GM19455 (cell line): ENCODE data around the gene DVL2.

Source experiments
- ATAC-seq: cut with Tn5 transposase; IDR thresholded peaks from one replicate; pipeline ENCODE4 v1.9.1; 2021; ENCODE audit not compliant: unreplicated experiment

The DVL2 gene

DNA sequence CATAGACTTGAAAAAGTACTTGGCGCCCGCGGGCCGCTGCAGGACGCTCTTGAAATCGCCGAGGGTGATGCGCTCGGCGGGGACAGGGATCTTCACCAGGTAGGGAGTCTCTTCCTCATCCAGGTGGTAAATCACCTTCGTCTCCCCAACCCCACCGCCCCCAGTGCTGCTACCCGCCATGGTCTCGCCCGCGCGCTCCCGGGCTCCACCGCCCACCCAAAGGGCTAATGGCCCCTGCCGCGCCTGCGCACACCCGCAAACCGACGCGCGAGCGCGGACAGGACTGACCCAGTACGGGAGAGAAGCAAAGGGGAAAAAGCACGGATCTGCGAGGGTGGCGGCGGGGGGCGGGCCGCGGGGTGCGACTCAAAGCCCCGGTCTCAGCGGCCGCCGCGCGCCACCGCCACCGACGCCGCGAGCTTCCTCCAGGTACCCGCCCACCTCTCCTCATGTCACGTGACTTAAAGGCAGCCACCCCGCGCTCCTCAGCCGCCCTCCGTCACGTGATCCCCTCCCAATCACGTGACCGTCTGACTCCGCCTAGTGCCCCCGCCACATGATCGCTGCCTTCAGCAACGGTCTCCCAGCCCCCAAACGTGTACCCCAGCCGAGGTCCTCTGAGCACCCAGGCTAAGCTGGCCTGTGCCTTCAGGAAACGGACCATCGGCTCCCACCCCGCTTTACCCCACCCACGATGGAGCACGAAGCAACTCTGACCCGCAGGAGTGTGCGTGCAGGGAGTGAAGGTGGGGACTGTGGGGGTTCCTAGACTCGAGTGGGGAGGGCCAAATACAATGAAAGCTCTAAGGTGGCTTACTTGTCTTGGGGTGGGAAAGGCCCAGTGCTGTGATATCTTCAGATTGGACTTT lies at the start of gene DVL2:
TSS of gene DVL2 (minus strand) at position 435 of the 869 bp plus-strand sequence. CDS start at position 180, 255 bp downstream.
- peak; percentile 52 for ATAC-seq

DNA sequence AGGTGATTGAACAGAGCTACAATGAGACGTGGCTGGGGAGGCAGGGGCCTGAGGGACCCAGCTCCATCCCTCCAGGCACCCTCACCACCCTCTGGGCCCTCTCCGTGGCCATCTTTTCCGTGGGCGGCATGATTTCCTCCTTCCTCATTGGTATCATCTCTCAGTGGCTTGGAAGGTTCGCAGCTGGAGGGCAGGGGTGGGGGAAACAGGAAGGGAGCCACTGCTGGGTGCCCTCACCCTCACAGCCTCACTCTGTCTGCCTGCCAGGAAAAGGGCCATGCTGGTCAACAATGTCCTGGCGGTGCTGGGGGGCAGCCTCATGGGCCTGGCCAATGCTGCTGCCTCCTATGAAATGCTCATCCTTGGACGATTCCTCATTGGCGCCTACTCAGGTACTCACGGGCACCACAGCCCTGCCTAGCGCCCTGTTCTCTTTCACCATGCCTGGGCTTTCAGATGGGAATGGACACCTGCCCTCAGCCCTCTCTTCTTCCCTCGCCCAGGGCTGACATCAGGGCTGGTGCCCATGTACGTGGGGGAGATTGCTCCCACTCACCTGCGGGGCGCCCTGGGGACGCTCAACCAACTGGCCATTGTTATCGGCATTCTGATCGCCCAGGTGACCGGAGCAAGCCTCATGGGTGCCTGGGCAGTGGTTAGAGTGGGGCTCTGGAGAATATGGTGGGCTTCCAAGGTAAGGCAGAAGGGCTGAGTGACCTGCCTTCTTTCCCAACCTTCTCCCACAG lies 49.3 kb upstream of the DVL2 start:
- no peak for ATAC-seq

DNA sequence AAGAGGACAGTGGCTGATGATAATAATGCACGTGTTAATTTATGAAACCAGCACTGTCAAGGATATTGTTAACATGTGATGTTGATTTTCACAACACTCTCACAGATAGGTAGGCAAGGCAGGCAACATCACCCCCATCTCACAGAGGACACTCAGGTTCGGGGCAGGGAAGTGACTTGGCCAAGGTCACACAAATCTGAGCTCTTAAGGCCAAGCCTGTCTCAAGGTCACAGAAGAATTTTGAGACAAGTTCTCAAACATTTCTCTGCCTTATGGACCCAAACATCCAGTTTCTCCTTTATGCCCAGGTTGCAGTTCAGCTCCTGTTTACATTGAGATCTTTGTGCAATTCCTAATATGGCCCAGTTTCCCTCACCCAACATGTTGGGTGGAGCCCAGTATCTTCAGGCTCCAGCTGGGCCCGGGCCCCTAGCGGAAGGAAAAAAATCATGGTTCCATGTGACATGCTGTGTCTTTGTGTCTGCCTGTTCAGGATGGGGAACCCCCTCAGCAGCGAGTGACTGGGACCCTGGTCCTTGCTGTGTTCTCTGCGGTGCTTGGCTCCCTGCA lies 48.5 kb upstream of the DVL2 start:
- ATAC-seq = no peak

DNA sequence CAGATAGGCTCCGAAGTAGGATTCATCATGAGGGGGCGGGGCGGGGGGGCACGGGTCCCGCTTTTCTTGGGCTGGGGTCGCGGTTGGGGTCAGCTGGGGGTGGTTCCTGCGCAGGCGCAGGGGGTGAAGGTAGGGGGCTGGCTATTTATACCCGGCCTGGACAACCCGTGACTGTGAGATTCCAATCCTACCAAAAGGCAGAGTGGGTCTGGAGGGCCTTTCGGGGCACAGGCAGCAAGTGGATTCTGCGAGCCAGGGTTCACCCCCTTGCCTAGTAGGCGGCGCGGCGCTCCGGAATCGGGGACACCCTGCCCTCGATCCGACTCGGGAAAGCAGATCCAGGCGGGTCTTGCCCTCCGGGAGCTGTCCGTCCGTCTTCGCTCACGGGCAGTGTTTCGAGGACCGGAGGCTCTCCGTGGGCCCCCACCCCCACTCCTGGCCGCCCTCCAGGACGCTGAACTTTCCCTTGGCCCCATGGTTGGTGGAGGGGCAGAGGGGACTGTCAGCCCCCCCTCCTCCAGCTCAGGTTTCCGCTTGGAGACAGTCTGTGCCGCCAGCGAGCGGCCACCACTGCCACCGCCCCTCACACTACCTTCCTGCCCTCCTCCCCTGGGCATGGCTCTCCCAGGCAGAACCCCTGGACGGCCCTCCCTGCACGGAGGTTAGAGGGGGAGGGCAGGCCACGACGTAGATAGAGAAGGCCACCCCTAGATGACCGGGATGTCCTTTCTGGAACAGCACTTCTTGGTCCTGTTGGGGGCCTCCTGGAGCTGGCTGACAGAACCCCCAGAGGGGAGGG lies 47.8 kb upstream of the DVL2 start:
- no peak for ATAC-seq

DNA sequence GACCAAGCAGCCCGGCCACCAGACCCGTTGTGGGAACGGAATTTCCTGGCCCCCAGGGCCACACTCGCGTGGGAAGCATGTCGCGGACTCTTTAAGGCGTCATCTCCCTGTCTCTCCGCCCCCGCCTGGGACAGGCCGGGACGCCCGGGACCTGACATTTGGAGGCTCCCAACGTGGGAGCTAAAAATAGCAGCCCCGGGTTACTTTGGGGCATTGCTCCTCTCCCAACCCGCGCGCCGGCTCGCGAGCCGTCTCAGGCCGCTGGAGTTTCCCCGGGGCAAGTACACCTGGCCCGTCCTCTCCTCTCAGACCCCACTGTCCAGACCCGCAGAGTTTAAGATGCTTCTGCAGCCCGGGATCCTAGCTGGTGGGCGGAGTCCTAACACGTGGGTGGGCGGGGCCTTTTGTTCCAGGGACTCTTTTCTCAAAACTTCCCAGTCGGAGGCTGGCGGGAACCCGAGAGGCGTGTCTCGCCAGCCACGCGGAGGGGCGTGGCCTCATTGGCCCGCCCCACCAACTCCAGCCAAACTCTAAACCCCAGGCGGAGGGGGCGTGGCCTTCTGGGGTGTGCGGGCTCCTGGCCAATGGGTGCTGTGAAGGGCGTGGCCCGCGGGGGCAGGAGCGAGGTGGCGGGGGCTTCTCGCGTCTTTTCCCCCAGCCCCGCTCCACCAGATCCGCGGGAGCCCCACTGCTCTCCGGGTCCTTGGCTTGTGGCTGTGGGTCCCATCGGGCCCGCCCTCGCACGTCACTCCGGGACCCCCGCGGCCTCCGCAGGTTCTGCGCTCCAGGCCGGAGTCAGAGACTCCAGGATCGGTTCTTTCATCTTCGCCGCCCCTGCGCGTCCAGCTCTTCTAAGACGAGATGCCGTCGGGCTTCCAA lies 47.0 kb upstream of the DVL2 start, which contains the start of gene SLC2A4:
TSS of gene SLC2A4 (plus strand) at position 645 of the 879 bp plus-strand sequence. CDS start at position 862, 217 bp downstream.
- ATAC-seq = no peak

DNA sequence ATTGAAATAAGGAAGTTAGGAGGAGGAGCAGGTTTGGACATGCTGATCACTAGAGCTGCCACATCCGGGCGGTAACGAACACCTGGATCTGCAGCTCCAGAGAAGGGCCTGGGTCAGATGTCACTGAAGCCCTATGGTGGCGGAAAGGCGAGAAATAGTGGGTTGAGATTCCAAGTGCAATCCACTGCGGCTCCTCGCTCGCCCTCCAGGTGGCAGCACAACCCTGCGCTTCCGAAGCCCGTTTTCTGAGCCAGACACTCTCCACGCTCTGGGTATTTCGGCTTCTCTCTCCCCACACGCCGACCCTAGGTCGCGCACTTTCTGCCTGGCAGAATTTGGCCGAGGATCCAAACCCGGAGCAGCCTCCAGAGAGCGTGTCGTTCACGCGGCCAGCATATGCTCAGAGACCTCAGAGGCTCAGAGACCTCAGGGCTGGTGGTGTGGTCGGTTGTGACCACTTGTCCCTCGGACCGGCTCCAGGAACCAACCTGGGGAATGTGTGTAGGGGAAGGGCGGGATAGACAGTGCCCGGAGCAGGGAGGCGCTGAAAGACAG lies 46.3 kb upstream of the DVL2 start:
- peak; percentile 54 for ATAC-seq

DNA sequence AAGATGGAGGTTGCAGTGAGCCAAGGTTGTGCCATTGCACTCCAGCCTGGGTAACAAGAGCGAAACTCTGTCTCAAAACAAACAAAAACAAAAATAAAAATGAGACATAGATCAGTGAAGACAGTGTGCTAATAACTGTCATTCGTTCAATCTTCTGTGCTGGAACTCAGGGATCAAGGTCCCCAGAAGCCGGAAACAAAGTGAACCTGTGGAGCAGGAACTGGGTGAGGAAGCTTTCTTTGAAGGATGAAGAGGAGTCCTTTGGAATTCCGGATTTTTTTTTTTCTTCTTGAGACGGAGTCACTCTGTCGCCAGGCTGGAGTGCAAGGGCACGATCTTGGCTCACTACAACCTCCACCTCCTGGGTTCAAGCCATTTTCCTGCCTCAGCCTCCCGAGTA lies 45.1 kb upstream of the DVL2 start:
- ATAC-seq = no peak

DNA sequence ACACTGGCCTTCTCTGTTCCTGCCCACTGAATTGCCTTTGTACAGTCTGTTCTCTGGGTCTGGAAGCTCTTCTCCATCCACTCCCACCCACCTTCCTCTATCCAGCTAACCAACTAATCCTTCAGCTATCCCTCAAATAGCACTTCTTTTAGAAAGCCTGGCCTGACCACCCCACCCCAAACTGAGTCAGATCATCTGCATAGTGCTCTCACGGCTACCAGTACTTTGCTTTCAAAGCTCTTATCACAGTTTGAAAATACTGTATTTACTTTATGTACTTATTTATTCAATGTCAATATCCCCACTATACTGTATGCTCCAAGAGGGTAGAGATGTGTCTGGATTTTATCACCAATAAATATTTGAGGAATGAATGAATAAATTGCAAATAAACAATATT lies 32.5 kb upstream of the DVL2 start:
- no peak for ATAC-seq

DNA sequence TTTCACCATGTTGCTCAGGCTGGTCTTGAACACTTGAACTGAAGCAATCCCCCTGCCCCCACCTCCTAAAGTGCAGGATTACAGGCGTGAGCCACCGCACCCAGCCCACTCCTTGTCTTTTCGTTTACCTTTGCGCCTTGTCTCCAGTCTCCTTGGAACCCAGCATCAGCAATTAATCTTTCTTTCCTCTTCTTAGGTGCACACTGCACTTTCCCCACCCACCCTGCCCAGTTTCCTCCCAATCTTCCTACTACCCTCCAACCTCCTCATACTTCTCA lies 29.4 kb upstream of the DVL2 start:
- no peak for ATAC-seq

DNA sequence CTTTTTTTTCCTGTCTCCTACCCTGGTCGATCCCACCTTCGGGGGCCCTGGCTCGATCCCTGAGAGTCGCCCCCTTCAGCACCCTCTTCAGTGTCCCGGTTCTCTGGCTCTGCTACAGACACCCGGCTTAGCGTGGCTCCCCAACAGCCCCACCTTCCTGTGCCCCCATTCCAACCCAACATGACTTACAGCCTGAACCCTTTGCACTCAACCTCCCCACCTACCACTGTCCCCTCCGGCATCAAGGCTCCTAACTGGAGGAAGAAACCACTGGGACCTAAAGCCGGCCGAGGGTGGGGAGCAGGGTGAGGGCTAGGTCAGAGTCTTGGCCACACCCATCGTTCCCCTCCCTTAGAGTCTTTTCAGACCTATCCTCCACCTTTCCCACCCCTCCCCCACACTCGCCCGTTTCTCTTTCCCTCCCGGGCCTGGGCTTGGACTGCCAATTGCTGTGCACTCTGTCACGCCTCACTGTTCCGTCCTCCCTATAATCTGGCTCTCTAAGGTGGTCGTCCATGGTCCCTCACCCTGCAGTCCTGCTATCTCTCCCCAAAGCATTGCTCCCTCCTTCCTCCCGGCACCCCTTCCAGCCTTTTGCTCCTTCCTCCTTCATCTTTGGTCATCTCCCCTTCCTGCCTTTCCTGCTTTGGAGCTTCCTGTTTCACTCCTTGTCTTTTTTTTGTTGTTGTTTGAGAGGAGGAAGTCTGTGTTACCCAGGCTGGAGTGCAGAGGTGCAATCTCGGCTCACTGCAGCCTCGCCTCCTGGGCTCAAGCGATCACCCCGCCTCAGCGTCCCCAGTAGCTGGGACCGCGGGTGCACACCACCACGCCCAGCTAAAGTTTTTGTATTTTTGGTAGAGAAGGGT lies 28.9 kb upstream of the DVL2 start:
- ATAC-seq = no peak

DNA sequence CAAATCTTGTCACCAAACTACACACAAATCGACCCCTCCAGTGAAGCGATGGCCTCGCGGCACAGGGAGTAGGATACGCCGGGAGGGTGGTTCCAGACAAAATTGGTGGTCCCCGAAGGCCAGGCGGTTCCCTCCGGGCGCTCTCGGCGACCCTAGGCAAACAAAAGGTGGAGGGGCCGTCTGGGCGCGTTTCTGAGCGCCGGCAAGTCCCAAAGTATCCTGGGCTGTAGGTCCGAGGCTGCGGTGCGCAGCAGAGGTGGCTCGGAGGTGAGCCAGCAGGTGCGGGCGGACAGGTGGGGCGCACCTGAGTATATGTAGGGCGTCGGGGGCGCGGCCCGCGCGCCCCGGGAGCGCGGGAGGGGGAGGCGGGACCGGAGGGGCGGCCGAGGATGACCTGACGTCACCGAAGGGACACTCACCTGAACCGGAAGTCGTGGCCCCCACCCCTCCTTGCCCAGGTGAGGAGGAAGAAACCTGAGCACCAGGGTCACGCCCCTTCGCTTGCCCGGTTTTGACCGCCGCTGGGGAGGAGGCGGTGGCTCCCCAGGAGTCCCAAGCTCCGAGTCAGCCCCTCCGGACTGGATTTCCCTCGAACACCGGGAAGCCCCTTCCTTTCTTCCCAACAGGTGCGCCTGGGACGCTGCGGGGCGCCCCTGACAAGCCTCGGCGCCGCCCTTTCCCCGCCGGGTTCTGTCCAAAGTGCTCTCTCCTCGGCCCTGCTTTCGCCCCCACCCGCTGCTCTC lies 28.0 kb upstream of the DVL2 start, which contains the start of gene CLDN7:
TSS of gene CLDN7 (minus strand) at position 287 of the 743 bp plus-strand sequence. CDS start 435 bp downstream, outside the sequence.
- no peak for ATAC-seq

DNA sequence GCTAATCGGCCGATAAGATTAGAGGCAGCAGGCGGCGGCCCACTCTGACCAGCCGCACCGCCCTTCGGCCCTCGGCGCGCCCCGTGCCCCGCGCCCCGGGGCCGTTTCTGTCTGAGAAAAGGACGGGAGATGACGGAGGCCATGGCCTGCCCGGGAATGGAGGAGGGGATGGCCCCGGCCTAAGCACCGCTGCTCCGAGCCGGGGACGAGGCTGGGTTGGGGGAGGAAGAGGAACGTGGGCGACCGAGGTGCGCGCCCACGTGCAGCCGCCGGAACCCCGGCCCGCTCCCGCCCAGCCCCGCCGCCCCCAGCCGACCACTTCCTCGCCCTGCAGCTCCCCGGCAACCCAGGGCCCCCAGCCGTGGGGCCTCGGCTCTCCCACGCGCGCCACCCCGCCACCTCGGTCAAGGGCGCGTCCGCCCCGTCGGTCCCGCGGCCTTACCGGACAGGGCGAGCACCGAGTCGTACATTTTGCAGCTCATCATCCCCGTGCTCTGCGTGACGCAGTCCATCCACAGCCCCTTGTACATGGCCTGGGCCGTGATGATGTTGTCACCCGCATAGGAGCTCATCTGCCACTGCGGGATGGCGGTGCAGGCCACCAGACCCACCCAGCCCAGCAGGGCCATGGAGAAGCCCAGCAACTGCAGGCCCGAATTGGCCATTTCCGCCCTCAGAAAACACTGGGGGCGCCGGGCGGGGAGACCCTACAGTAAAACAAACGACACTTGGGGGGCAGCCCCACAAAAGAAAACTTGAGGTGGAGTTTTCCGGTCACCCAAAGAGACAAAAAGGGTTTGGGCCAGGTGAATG lies 27.3 kb upstream of the DVL2 start:
- ATAC-seq = no peak

DNA sequence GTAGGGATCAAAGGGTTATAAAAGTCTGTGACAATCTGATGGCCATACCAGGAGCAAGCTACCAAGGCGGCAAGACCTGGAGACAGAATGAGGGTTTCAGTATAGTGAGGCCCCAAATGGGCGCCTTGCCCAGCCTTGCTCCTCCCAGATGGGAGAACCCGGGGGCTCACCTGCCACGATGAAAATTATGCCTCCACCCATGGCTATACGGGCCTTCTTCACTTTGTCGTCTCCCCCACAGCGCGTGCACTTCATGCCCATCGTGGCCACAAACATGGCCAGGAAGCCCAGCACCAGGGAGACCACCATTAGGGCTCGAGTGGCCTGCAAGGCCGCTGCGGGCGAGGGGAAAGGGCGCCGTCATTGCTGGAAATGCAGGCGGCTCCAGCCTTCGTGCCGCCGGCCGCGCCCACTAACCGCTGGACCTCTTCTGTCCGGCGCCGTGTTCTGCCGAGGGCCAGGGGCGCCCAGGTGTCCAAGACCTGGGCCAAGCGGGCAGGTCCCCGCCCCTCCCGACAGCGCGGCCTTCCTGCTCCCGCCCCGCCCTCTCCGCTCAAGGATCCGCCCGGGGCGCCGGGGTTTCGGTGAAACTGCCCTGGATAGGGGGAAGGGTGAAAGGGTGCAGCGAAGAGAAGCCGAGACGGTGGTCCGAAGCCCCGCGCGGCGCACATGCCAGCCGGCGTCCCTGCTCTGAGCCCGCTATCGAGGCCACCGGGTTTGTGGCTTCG lies 26.5 kb upstream of the DVL2 start:
- ATAC-seq = no peak

DNA sequence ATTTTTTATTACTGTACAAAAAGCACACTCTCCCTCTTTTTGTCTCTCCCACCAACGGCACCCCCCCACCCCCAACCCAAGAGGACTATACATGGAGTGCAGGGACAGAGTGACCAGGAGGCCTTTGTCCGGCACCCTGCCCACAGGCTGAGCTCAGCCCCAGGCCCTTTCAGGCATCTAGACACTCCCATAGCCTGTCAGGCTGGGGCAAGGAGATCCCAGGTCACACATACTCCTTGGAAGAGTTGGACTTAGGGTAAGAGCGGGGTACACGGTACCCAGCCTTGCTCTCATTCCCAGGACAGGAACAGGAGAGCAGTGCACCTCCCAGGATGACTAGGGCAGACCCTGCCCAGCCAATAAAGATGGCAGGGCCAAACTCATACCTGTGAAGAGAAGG lies 25.8 kb upstream of the DVL2 start:
- no peak for ATAC-seq

DNA sequence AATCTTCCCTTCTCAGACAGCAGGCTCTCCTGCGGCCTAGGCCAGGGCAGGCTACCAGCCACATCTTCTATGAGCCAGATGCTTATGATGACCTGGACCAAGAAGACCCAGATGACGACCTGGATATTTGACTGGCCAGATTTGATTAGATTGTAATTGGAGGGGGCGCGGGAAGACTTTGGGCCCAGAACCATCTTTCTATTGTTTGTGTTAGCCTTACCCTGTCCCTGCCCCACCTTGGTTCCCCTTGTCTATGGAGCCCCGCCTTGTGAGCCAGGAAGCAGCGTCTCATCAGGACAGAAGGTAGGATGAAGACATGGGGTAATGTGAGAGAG lies 25.2 kb upstream of the DVL2 start:
- ATAC-seq = no peak

DNA sequence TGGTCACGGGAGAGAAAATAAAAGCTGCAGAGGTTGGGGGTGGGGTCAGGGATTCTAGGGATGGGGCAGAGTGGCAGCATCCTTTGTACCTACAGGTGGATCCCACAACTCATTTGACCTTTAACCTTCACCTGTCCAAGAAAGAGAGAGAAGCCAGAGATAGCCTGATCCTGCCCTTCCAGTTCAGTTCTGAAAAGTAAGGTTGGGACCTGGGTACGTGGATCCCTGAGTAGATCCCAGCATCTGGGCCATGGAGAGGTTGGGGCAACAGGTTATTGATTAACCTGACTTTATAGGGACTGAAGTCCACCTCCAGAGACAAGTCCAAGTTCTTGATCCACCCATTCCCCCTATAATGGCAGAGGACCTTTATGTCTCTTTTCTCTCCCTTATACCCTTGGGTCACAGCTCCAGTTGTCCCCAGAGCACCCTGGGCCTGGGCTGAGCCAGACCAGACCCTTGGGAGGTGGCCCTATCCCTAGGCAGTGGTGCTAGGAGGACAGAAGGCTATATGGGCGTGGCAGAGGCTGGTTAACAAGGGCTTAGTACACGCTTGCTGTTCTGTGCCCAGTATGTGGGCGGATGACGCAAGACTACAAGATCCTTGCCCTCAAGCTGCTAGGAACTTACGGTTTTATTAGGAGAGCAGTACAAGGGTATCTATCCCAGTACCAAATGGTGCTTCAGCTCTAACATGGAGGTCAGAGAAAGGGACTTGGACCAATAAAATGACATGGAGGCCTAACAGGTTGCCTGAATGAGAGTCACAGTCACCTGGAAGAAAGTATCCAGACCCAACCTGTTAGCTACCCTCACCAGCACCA lies 24.6 kb upstream of the DVL2 start:
- no peak for ATAC-seq
